NCI-H1436 treated with DMSO at 0.1 percent for 48 hours (cell line): ENCODE data around the gene CORO1C.
"Not testable (repeated sequence)": the region's sequence is repeated elsewhere in the genome, so short reads cannot be mapped to it uniquely, and the experiment has no call there.

Experiments
- DNase-seq: peaks from one replicate; lab custom pipeline; 2025; lab: John Stamatoyannopoulos, UW

Gene CORO1C

GRCh38 chr12:108731105-108731865 lies at the start of gene CORO1C:
CORO1C (minus strand) TSS chr12:108731518; CDS start chr12:108701318, 30,200 bp downstream.
- DNase-seq, result peak; percentile 86

GRCh38 chr12:108779998-108780688 lies 48.8 kb upstream of the CORO1C start:
- DNase-seq, result no peak

GRCh38 chr12:108778053-108778452 lies 46.7 kb upstream of the CORO1C start:
- no peak for DNase-seq

DNA sequence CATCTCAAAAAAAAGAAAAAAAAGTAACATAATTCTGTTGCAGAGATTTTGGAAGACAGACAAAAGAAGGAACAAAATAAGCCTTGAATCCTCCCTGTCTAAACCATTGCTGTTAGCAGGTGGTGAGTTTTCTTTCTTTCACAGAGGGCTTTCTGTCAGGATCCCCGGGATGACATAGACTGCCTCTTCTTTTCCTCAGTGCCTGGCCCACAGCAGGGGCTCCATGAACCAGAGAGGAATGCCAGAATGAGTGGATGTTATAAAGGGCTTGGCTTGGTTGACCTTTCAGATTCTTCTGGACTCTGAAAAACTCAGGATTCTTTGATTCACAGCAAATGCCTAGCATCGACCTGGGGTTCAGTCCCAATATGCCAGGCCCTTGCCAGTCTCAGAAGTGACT lies 45.8 kb upstream of the CORO1C start:
- DNase-seq, result no peak

DNA sequence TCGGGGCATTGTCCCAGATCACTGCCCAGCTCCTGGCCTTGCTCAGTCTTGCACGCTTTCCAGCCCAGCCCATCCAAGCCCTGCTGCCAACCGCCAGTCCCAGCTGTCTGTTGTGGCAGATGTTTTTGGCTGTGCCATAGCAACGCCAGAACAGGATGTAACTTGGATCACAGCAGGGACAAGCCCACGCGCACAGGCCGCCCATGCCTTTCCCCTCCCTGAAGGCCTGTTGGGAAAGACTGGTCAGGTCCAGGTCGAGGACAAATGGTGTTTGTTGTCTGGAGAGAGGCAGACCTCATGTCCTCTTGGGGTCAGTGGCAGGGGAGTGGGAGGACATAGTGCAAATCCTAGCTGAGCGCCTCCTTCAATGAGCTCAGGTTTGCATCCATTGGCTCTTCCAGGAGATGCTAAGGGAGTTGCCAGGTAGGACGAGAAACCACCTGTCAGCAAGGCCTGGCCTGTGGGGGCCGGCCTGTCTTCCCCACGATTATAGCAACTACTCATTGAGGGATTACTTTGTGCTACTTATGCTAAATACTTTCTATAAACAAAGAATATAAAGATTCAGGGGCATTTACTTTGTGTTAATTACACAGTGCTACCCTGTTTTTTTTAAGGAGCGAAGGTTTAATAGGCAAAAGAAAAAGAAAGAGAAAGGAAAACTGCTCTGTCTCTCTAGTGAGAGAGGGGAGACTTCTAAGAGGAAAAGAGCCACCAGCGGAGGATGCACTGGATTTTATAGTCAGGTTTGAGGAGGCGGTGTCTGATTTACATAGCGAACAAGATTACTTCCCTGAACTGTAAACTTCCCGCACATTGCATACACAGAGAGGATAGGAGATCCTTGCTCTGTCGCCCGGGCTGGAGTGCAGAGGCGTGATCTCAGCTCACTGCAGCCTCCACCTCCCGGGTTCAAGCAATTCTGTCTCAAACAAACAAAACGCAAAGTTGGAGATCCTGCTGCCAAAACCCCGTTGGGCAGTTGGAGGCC lies 42.8 kb upstream of the CORO1C start:
- no peak for DNase-seq

DNA sequence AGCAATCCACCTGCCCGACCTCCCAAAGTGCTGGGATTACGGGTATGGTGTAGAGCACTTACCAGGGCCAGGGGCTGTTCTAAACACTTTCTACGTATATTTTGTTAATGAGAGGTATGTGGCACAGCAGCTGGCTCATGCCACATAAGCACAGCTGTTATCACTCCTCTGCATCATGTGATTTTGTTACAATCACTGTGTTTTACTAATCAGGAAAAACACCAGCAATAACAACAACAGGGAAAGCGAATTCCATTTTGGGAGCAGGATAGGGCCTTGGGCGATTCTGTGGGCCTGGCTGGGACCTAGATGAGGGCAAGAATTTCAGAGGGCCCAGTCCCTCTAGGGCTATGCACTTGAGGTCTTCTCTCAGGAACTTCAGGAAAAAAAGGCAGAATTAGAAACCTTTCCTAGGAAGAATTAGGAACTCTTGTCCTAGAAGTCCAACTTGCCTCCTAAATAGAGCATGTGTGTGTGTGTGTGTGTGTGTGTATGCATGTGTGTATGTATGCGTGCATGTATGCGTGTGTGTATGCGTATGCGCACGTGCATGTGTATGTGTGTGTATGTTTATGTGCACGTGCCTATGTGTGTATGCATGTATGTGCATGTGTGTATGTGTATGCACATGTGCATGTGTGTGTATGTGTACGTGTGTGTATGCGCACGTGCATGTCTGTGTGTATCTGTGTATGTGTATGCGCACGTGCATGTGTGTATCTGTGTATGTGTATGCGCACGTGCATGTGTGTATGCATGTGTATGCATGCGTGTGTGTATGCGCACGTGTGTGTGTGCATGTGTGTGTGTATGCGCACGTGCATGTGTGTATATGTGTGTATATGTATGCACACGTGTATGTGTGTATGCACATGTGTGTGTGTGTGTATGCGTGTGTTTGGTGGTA lies 41.8 kb upstream of the CORO1C start:
- no peak for DNase-seq

GRCh38 chr12:108772247-108772646 lies 40.9 kb upstream of the CORO1C start:
- no peak for DNase-seq

- DNase-seq, result not testable (repeated sequence)
Measured at GRCh38 chr12:108771835-108772234, 40.5 kb upstream of the CORO1C start.

- DNase-seq, result no peak
Measured at GRCh38 chr12:108770963-108771362, 39.6 kb upstream of the CORO1C start.

DNA sequence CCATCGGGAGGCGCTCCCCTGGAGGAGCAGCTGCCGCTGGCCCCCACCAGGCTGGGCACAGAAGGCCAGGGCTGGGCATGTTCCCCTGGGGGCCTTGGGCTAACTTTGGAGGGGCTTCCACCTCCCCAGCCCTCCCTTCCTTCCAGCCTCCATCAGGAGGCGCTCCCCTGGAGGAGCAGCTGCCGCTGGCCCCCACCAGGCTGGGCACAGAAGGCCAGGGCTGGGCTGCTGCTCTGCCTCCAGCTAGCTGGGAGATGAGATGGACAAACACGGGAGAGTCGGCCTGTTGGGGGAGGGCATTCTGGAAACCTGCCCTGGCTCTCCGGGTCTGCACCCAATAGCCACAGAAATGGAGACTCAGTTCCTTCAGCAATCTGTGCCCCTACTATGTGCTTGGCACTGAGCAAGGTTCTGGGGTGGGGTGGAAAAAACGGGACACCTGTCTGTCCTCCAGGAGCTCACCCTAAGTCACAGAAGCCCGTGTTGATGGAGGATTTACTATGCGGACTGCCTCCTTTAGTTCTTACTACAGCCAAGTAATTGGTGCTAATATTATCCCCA lies 39.0 kb upstream of the CORO1C start:
- DNase-seq, result no peak

DNA sequence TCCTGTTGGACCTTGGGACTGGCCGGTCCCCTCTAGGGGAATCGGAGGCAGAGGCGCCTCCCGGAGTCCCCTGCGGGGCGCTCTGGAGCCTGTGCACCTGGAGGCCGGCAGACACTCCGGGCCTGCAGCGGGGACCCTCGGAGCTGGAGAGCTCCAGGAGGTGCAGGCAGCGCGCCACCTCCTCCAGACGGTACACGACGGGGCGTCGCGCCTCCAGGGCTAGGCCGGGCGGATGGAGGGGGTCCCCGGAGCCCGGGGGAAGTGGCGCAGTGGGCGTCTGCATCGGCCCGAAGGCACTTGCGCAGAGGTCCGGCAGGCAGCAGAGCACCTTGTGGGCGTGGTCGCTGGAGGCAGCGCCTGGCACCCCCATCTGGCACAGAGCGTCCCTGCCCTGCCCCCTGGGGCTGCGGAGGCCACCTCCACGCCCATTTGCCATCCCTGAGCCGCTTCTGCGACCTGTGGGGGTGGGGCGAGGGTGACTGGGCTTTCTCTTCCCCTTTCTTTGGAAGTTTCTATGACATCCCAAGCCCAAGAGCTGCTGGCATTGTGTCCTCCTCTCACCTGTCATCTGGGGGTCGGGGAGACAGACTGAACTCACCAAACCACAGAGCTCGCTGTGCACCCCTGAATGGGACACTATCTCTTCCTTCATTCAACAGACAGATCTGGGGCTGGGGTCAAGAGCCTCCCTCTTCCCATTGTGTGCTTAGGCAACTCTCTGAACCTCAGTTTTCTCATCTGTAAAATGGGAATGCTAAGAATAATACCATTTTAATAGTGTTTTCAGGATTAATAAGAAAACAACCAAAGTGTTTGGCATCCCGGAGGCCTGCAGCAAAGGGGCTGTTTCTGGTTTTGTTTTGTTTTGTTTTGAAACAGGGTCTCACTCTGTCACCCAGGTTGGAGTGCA lies 37.5 kb upstream of the CORO1C start:
- DNase-seq, result no peak

GRCh38 chr12:108766294-108766693 lies 35.0 kb upstream of the CORO1C start:
- no peak for DNase-seq

DNA sequence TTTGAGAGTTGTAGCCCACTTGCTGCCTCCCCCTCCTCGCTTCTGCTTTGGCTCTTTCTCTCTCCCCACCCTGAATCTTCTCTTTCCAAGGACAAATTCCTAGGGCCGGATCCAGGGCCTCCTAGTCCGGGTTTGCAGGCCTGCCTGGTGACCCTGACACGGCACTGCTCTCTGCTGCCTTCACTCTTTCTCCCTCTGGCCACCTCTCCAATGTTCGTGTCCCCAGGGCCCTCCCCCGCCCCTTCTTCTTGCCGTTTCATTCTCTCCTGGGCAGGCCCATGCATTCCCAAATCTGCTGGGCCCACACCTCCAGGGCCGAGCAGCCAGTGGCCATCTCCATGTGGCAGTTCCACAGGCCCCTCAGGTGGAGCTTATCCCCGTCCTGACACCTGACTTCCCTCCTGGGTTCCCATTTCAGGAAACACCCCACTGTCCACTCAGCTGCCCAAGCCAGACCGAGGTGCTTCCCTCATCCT lies 34.0 kb upstream of the CORO1C start:
- no peak for DNase-seq

GRCh38 chr12:108764540-108765288 lies 33.4 kb upstream of the CORO1C start:
- no peak for DNase-seq

GRCh38 chr12:108761226-108761625 lies 29.9 kb upstream of the CORO1C start:
- DNase-seq, result no peak

- DNase-seq, result no peak
Measured at GRCh38 chr12:108759924-108760323, 28.6 kb upstream of the CORO1C start.

DNA sequence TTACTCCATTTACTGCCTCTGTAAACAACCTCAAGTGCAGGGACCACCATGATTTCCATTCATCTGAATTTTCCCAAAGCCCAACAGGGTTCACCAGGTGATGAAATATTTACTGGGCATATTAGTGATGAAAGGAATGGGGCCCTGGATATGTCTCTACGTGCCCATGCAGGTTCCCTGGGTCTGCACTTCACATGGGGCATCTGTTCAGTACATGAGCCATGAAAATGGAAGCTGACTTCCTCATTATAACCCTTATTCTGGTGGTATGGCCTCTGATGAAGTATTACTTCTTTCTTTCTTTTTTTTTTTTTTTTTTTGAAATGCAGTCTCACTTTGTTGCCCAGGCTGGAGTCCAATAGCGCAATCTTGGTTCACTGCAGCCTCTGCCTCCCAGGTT lies 26.5 kb upstream of the CORO1C start:
- DNase-seq, result no peak

DNA sequence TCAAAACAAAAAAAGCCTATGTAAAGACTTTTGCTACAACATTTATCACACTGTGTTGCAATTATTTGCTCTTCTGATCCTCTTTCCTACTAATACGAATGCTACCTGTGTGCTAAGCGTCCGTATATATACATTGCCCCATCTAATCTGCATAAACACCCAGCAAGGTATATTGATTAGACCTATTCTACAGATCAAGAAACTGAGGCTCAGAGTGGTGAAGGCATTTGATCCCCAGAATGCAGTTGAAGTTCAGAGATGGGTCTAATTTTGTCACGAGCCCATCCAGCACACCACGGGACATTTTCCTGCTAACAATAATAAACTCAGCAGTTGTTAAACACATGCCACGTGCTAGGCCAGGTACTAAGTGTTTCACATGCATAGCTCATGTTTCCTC lies 25.1 kb upstream of the CORO1C start:
- no peak for DNase-seq

DNA sequence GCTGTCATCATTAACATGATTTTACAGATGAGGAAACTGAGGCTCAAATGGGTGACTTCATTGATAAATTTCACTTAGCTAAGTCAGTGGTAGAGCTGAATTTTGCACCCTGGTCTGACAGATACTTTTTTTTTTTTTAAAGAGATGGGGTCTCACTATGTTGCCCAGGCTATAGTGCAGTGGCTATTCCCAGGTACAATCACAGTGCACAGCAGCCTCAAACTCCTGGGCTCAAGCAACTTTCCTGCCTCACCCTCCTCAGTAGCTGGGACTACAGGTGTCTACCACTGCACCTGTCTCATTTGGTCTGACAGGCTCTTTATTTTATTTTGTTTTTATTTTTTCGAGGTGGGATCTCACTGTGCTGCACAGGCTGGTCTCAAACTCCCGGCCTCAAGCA lies 24.2 kb upstream of the CORO1C start:
- no peak for DNase-seq
